Endothelial cell of umbilical vein (primary cell): ENCODE results near the gene ZBTB43. TPM values are rescaled to one million over a fixed set of nuclear protein-coding genes. Genes with fewer than 3 reads are reported as not detected.

ENCODE experiments used
- BruUV-seq: library from RNA; stranded (reverse); fragments of 400-500 nt; replicated peaks from 2 replicates; lab custom pipeline; 2021; lab: Mats Ljungman, UMichigan
- CTCF ChIA-PET: fragments of 300-600, 350-600 bp; sonication (Branson Sonifier 250); formaldehyde crosslinking; loops from one replicate; lab custom pipeline; 2021; ENCODE audit warnings: antibody characterized with exemption, inconsistent platforms; lab: Charles Lee
- POLR2A ChIA-PET: fragments of 300-600, 350-600 bp; sonication (Branson Sonifier 250); formaldehyde crosslinking; loops from one replicate; lab custom pipeline; 2021; ENCODE audit warnings: antibody characterized with exemption, inconsistent platforms; lab: Charles Lee
- DNase-seq: peaks from one replicate; pipeline ENCODE4 v3.0.0-alpha.2; 2011; ENCODE audit warnings: low read depth, low spot score
- FAIRE-seq: peaks from 2 replicates; lab custom pipeline; 2011; peaks lifted over from hg19 to GRCh38; lab: Jason Lieb, UNC
- H2AFZ ChIP-seq: 2 replicates; pipeline ENCODE4 v1.6.0; 2012; ENCODE audit warnings: low read depth, low read length, control low read depth, inconsistent platforms
- H3K27ac ChIP-seq: 2 replicates; pipeline ENCODE4 v1.5.1; 2011; ENCODE audit warnings: low read depth, mild to moderate bottlenecking, control low read depth, low read length, moderate library complexity; ENCODE audit not compliant: insufficient read depth
- H3K27me3 ChIP-seq, 2 experiments: 2 replicates each; pipeline versions ENCODE4 v1.6.0 to v1.6.1; 2011; ENCODE audit warnings: low read length in 2 of 2, mixed read lengths in 1 of 2; ENCODE audit not compliant: control insufficient read depth in 2 of 2, insufficient read depth in 2 of 2
- H3K36me3 ChIP-seq, 2 experiments: 2 replicates in 1 of 2; 3 replicates in 1 of 2; pipeline ENCODE4 v1.5.1; 2011; ENCODE audit warnings: low read length in 2 of 2, mild to moderate bottlenecking in 1 of 2, moderate library complexity in 1 of 2; ENCODE audit not compliant: control insufficient read depth in 2 of 2, insufficient read depth in 2 of 2; ENCODE audit errors: extremely low read depth in 1 of 2
- H3K4me1 ChIP-seq: 3 replicates; pipeline ENCODE4 v1.5.1; 2011; ENCODE audit warnings: mild to moderate bottlenecking, low read length; ENCODE audit not compliant: control insufficient read depth, insufficient read depth; ENCODE audit errors: extremely low read depth
- H3K4me2 ChIP-seq: 2 replicates; pipeline ENCODE4 v1.6.1; 2011; ENCODE audit warnings: low read length, control low read depth, mixed read lengths; ENCODE audit not compliant: insufficient read depth
- H3K4me3 ChIP-seq, 3 experiments: fragments of 200-600 bp in 1 of 3; sonication (generic), shearing (Covaris generic) in 1 of 3; replicated peaks in 1 of 3; 2 replicates each; pipeline ENCODE4 v1.5.1; 2011 to 2016; ENCODE audit warnings: control low read depth in 3 of 3, low read length in 3 of 3, mild to moderate bottlenecking in 2 of 3, inconsistent platforms in 1 of 3, low read depth in 1 of 3, moderate library complexity in 1 of 3; ENCODE audit not compliant: insufficient read depth in 1 of 3
- H3K79me2 ChIP-seq: 2 replicates; pipeline ENCODE4 v1.6.0; 2012; ENCODE audit warnings: low read length, inconsistent platforms; ENCODE audit not compliant: control insufficient read depth, insufficient read depth
- H3K9ac ChIP-seq: replicated peaks from 2 replicates; pipeline ENCODE3; 2011; ENCODE audit warnings: low read length, control low read depth; ENCODE audit not compliant: insufficient read depth; ENCODE audit errors: extremely low read depth
- H3K9me1 ChIP-seq: replicated peaks from 3 replicates; pipeline ENCODE4 v1.6.0; 2011; ENCODE audit warnings: mild to moderate bottlenecking, low read length; ENCODE audit not compliant: control insufficient read depth, insufficient read depth; ENCODE audit errors: extremely low read depth
- H3K9me3 ChIP-seq: replicated peaks from 2 replicates; pipeline ENCODE4 v1.5.1; 2012; ENCODE audit warnings: low read length, inconsistent platforms; ENCODE audit not compliant: control insufficient read depth, insufficient read depth
- H4K20me1 ChIP-seq: replicated peaks from 2 replicates; pipeline ENCODE3; 2011; ENCODE audit warnings: mild to moderate bottlenecking, low read length; ENCODE audit not compliant: control insufficient read depth, insufficient read depth; ENCODE audit errors: extremely low read depth
- CTCF ChIP-seq, 2 donors: IDR thresholded peaks; 1 replicate in 1 of 2; 2 replicates in 1 of 2; pipeline ENCODE4 v1.5.1; 2011; ENCODE audit warnings: low read length in 2 of 2, mild to moderate bottlenecking in 2 of 2, moderate library complexity in 2 of 2, control low read depth in 1 of 2, inconsistent platforms in 1 of 2, low read depth in 1 of 2; ENCODE audit not compliant: insufficient read depth in 1 of 2; ENCODE audit errors: extremely low read depth in 1 of 2
- EZH2 ChIP-seq: IDR thresholded peaks from 2 replicates; pipeline ENCODE4 v1.6.1; 2012; ENCODE audit warnings: borderline replicate concordance, low read depth, mild to moderate bottlenecking, moderate library complexity, low read length, inconsistent platforms; ENCODE audit not compliant: severe bottlenecking
- FOS ChIP-seq: IDR thresholded peaks from 2 replicates; pipeline ENCODE4 v1.6.1; 2011; ENCODE audit warnings: mild to moderate bottlenecking, low read length, moderate library complexity, borderline replicate concordance; ENCODE audit not compliant: insufficient read depth
- GATA2 ChIP-seq: IDR thresholded peaks from 2 replicates; pipeline ENCODE4 v1.7.0; 2011; ENCODE audit warnings: low read depth, mild to moderate bottlenecking, moderate library complexity, mixed read lengths, low read length; ENCODE audit not compliant: insufficient read length, insufficient read depth
- JUN ChIP-seq: IDR thresholded peaks from 2 replicates; pipeline ENCODE4 v1.6.1; 2011; ENCODE audit warnings: borderline replicate concordance, low read depth; ENCODE audit not compliant: insufficient read length, insufficient read depth
- MAX ChIP-seq: IDR thresholded peaks from 2 replicates; pipeline ENCODE4 v1.6.1; 2011; ENCODE audit not compliant: insufficient read depth, insufficient read length
- MYC ChIP-seq: IDR thresholded peaks from one replicate; pipeline ENCODE4 v1.6.1; 2011; ENCODE audit warnings: mild to moderate bottlenecking, low read depth, low read length
- POLR2A ChIP-seq: IDR thresholded peaks from 2 replicates; pipeline ENCODE4 v1.6.1; 2012; ENCODE audit warnings: low read depth, mild to moderate bottlenecking, control low read depth, low read length
- POLR2AphosphoS5 ChIP-seq: IDR thresholded peaks from 2 replicates; pipeline ENCODE4 v1.6.1; 2012; ENCODE audit warnings: low read depth, mild to moderate bottlenecking, control low read depth, low read length, moderate library complexity; ENCODE audit not compliant: insufficient read depth
- dilution Hi-C: fragments of 300-500 bp; cut with MboI; formaldehyde crosslinking; loops from one replicate; pipeline ENCODE4 v1.15.0; 2019; ENCODE audit warnings: low sequenced_read_pairs; ENCODE audit not compliant: extremely low pct_ligation_motif_present
- intact Hi-C: fragments of 100-400 bp; cut with micrococcal nuclease; formaldehyde crosslinking; loops from one replicate; pipeline ENCODE4 v1.10.0; 2022
- polyA plus RNA-seq, 4 experiments: library from polyadenylated mRNA; depleted of rRNA in 3 of 4; stranded (reverse) in 3 of 4; unstranded in 1 of 4; fragments of >200 nt; gene quantifications; 2 replicates each; pipeline versions ENCODE4 v1.2.1 to v1.2.3, GENCODE V29; 2011 to 2012; ENCODE audit warnings: missing spikeins in 1 of 4
- total RNA-seq: library from RNA; stranded (reverse); gene quantifications from 2 replicates; pipeline ENCODE4 v1.2.3, GENCODE V29; 2021

Gene ZBTB43
- total and polyA plus RNA-seq, 2 donors (not counting 3 experiments of a cell fraction or from before 2014, with no cell fraction given): 3.2 to 9.0 TPM

DNA sequence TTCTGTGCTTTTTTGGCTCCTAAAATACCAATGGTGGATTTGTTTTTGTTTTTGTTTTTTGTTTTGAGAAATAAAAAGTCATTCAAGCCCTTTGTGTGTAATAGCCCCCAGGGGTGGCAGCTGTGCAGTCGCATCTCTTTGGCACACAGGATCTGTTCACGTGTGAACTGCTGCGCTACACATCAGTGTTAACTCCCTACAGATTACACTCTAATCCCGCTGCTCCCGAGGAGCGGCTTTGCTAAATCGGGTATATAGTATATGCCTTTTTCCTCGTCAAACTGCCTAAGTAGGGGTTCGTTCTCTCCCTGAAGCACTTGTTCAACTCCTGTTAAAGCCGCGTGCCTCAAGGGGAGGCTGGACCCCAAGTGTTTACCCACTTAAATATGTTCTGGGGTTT, 77.9 kb downstream of the ZBTB43 start:
- POLR2A ChIA-PET: no interaction called here
- intact Hi-C loops: no loop called here
- BruUV-seq: no TSS peak
- H3K4me2 ChIP-seq: no peak overlapping the region
- peaks cover 11% of the 10 kb centered on the region for H3K4me1 ChIP-seq
- dilution Hi-C loops: no loop called here
- no peaks in the 10 kb centered on the region for H3K79me2 ChIP-seq
- H2AFZ ChIP-seq: no peak overlapping the region
- H3K27ac ChIP-seq: no peak overlapping the region
- no peak for DNase-seq
- no peak overlapping the region for H3K9ac ChIP-seq
- H3K9me3 ChIP-seq: no peaks in the 10 kb centered on the region
- H3K36me3 ChIP-seq: peaks cover 10 to 12% of the 10 kb centered on the region in 2 experiments
- CTCF ChIA-PET: no interaction called here
- TF ChIP-seq EZH2: no peak
- H3K4me3 ChIP-seq: no peak overlapping the region
- H4K20me1 ChIP-seq: no peaks in the 10 kb centered on the region
- FAIRE-seq: no peak
- H3K27me3 ChIP-seq: no peaks in the 10 kb centered on the region
- H3K9me1 ChIP-seq: no peaks in the 10 kb centered on the region

GRCh38 chr9:126883636-126884035, 78.8 kb downstream of the ZBTB43 start:
- Histone ChIP-seq H3K4me2 (no peak overlapping the region), H3K79me2 (no peaks in the 10 kb centered on the region), H3K4me1 (peaks cover 11% of the 10 kb centered on the region), H3K27me3 (no peaks in the 10 kb centered on the region), H3K9me3 (no peaks in the 10 kb centered on the region), H3K9ac (no peak overlapping the region), H3K4me3 (no peak overlapping the region), H3K36me3 (peaks cover 10 to 12% of the 10 kb centered on the region in 2 experiments), H3K9me1 (no peaks in the 10 kb centered on the region), H3K27ac (no peak overlapping the region), H2AFZ (no peak overlapping the region), H4K20me1 (no peaks in the 10 kb centered on the region)
- FAIRE-seq (no peak), DNase-seq (no peak)
- ChIA-PET CTCF (no interaction called here), POLR2A (no interaction called here)
- intact Hi-C loops: no loop called here
- dilution Hi-C loops: no loop called here
- TF ChIP-seq MYC (no peak), EZH2 (no peak), POLR2AphosphoS5 (no peak), FOS (no peak), JUN (no peak), GATA2 (no peak), MAX (no peak), CTCF (IDR thresholded peaks at IDR 0.05; ENCODE audit: extremely low read depth in 1 of 2, insufficient read depth in 1 of 2, low read depth in 1 of 2, low read length in 2 of 2) (no peak), POLR2A (no peak)
- BruUV-seq: no TSS peak
